T-helper 17 cell (primary cell): ENCODE data around the gene GANC. TPM values are rescaled to one million over a fixed set of nuclear protein-coding genes. Genes with fewer than 3 reads are reported as not detected.

Source experiments
- ATAC-seq: fragments of 150-1000 bp; cut with Tn5 transposase; 2 replicates; pipeline ENCODE4 v1.10.0; 2021; ENCODE audit warnings: mild to moderate bottlenecking, moderate library complexity
- DNase-seq, 3 donors: peaks; one replicate each; pipeline versions ENCODE4 v3.0.0 to v3.0.0-alpha.2; 2020 to 2021
- H3K9me3 ChIP-seq: one replicate; pipeline ENCODE4 v1.7.0; 2013; ENCODE audit warnings: low read length, mild to moderate bottlenecking; ENCODE audit not compliant: control insufficient read depth, poor library complexity, severe bottlenecking
- H3K27ac Mint-ChIP-seq: one replicate; pipeline ENCODE4 v1.8.0; 2022; ENCODE audit warnings: mild to moderate bottlenecking, moderate library complexity, mixed read lengths
- H3K27me3 Mint-ChIP-seq: one replicate; pipeline ENCODE4 v1.8.0; 2022; ENCODE audit warnings: mixed read lengths
- H3K36me3 Mint-ChIP-seq: one replicate; pipeline ENCODE4 v1.8.0; 2022; ENCODE audit warnings: low read depth, mixed read lengths
- H3K4me1 Mint-ChIP-seq: one replicate; pipeline ENCODE4 v1.8.0; 2022; ENCODE audit warnings: mild to moderate bottlenecking, mixed read lengths
- H3K4me3 Mint-ChIP-seq: one replicate; pipeline ENCODE4 v1.8.0; 2022; ENCODE audit warnings: mild to moderate bottlenecking, moderate library complexity, mixed read lengths
- total RNA-seq, 4 donors: library from RNA in 2 of 4; stranded (reverse) in 2 of 4; gene quantifications; one replicate each; pipeline ENCODE4 v1.2.3 and lab custom pipeline; 2022 to 2026

GANC gene
- total RNA-seq, 2 donors from 2014 or later: 30.1 to 30.2 TPM

DNA sequence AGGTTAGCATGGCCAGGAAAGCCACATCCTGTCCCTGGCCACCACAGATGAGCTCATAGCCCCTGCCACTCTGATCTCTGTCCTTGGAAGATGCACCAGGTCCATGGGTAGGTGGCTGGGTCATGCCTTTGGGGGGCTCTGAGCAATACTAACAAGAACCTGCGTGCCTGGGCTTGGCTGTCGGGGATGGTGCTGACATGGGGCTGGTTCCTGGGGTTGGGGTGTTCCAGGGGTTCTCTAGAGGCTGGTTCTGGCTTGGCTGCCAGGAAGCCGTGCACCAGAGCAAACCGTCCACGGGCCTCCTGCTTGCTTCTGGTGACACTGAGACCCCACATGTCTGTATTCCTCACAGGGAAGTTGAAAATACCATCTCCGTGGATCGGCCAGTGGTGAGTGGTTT lies 130.4 kb downstream of the GANC start:
- no peak overlapping the region for H3K27ac Mint-ChIP-seq

GRCh38 chr15:42404461-42405235 lies 131.6 kb downstream of the GANC start:
- Mint-ChIP-seq H3K36me3 (peaks cover 12% of the 10 kb centered on the region), H3K27me3 (no peaks in the 10 kb centered on the region), H3K27ac (no peak overlapping the region), H3K4me1 (peaks cover 6% of the 10 kb centered on the region), H3K4me3 (no peak overlapping the region)
- no peaks in the 10 kb centered on the region for H3K9me3 ChIP-seq
- no peak for DNase-seq
- ATAC-seq: no peak

More for the DNA sequence above, 130.4 kb downstream of the GANC start:
- Mint-ChIP-seq H3K4me1 (peaks cover 8% of the 10 kb centered on the region), H3K4me3 (no peak overlapping the region), H3K36me3 (peaks cover 17% of the 10 kb centered on the region), H3K27me3 (no peaks in the 10 kb centered on the region)
- DNase-seq: no peak
- no peaks in the 10 kb centered on the region for H3K9me3 ChIP-seq
- ATAC-seq: no peak

DNA sequence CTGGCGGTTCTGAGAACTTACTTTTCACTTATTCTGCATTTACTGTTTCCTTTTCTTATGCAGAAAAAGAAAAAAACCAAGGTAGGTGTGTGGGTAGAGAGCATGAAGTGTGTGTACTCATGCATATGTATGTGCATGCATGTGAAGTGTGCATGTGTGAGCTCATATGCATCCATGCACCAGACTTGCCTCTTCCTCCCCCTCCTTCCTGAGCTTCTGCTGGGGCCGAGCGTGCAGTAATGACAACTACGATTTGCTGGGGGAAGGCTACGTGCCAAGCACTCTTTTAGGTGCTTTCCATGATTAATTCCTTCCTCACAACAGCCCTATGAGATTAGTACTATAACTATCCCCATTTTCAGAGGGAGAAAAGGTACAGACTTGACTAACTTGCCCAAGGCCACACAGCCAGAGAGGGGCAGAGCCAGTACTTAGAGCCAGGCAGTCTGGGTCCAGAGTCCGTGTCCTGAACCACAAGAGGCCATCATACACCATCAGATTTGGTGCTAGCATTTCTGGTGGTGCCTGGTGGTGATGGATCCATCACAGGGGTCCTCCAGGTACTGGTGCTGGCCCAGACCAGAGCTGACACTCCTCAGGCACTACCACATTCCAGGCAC lies 133.0 kb downstream of the GANC start:
- peaks cover 10% of the 10 kb centered on the region for H3K36me3 Mint-ChIP-seq
- no peak overlapping the region for H3K4me3 Mint-ChIP-seq
- H3K4me1 Mint-ChIP-seq: peaks cover 6% of the 10 kb centered on the region
- no peaks in the 10 kb centered on the region for H3K9me3 ChIP-seq
- H3K27me3 Mint-ChIP-seq: no peaks in the 10 kb centered on the region
- DNase-seq (no peak), ATAC-seq (no peak)
- peak overlapping the region; percentile 29 for H3K27ac Mint-ChIP-seq

Other genes with a start within 250 kb of the GANC start
- gene PLA2G4D, start 178.6 kb upstream of the GANC start, total RNA-seq: not detected
- gene PLA2G4F, start 116.6 kb upstream of the GANC start, total RNA-seq: not detected
- gene VPS39, start 64.9 kb upstream of the GANC start, total RNA-seq: 10 to 100 TPM; 84.9 to 93.1 TPM
- gene TMEM87A, start 232 bp downstream of the GANC start, total RNA-seq: 10 to 100 TPM; 54.7 to 66.5 TPM
- 10 to 100 TPM; 10.6 to 11.6 TPM for gene CAPN3, start 86.3 kb downstream of the GANC start, total RNA-seq
- gene ZNF106, start 217.9 kb downstream of the GANC start, total RNA-seq: 10 to 100 TPM; 29.7 to 39.8 TPM
- gene SNAP23, start 222.4 kb downstream of the GANC start, total RNA-seq: 10 to 100 TPM; 52.6 to 80.7 TPM